ENCODE data around the gene IFNAR1. TPM values are rescaled to one million over a fixed set of nuclear protein-coding genes. Genes with fewer than 3 reads are reported as not detected.

IFNAR1 gene
- total RNA-seq, 4 donors from 2014 or later = 10.3 to 30.7 (median 28.9) TPM

DNA sequence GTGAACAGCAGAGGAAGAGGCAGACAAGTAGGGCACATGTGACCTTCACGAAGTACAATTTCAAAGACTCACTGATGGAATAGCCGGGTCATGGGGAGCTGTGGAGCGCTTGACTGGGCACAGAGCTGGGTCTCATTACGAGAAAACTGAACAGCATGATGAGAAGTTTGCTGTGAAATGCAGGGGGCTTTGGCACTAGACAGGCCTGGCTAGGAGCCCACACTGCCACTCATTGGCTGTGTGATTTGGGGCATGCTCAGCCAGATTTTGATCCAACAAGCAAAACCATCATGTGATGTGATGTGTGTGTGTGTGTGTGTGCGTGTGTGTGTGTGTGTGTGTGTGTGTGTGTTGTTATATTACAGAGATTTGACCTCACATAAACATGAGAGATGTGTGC, 73.6 kb downstream of the IFNAR1 start:
- no peak overlapping the region for H3K27ac ChIP-seq
- DNase-seq = no peak
- no peaks in the 10 kb centered on the region for H3K9me3 ChIP-seq
- H3K4me3 ChIP-seq = no peak overlapping the region
- in situ Hi-C loops (cut with MboI; ENCODE audit: low pct_ligation_motif_present in 1 of 4, low pct_unique_long_range_greater_than_20kb in 1 of 4, low sequenced_read_pairs in 3 of 4) (no loop called here), intact Hi-C loops (cut with DNase I; ENCODE audit: low total_unique reads) (no loop called here)
- WGBS, 2 donors (ENCODE audit: low coverage in 1 of 2) = 95 to 100% methylated on average over 1 to 5 of the region's 5 CpGs
- peaks cover 0 to 10% (median 3%) of the 10 kb centered on the region in 4 donors for H3K4me1 ChIP-seq
- H3K36me3 ChIP-seq = no peaks in the 10 kb centered on the region
- no peak for TF ChIP-seq POLR2AphosphoS5 (IDR thresholded peaks at IDR 0.05)
- no peak for TF ChIP-seq POLR2A (IDR thresholded peaks at IDR 0.05)
- no peak for TF ChIP-seq CTCF (IDR thresholded peaks at IDR 0.05)
- no peaks in the 10 kb centered on the region for H3K27me3 ChIP-seq

DNA sequence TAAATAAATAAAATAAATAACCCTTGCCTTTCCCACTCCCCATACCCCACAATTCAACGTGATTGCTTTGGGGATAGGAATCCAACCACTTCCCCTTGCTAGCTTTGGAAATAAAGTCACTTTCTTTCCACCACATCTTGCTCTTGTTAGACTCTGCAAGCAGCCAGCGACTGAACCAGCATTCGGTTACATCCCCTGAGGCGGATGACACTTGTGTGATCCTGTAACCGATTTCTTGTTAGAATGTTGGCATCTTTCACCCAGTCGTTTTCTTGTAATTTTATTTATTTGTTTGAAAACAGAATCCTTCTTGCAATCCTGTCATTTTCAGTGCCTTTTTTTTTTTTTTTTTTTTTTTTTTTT, 76.8 kb downstream of the IFNAR1 start:
- no peaks in the 10 kb centered on the region for H3K9me3 ChIP-seq
- no peak overlapping the region for H3K4me3 ChIP-seq
- 70 to 81% methylated on average over 2 to 6 of the region's 6 CpGs for WGBS, 2 donors (ENCODE audit: low coverage in 1 of 2)
- TF ChIP-seq EP300 (IDR thresholded peaks at IDR 0.05; ENCODE audit: low read depth) (no peak), POLR2AphosphoS5 (IDR thresholded peaks at IDR 0.05) (no peak), CTCF (IDR thresholded peaks at IDR 0.05) (no peak), POLR2A (IDR thresholded peaks at IDR 0.05) (no peak)
- H3K27me3 ChIP-seq = no peaks in the 10 kb centered on the region
- peaks cover 14 to 35% (median 24%) of the 10 kb centered on the region in 4 donors for H3K4me1 ChIP-seq
- in situ Hi-C loops (cut with MboI; ENCODE audit: low pct_ligation_motif_present in 1 of 4, low pct_unique_long_range_greater_than_20kb in 1 of 4, low sequenced_read_pairs in 3 of 4) (no loop called here), intact Hi-C loops (cut with DNase I; ENCODE audit: low total_unique reads) (no loop called here)
- H3K36me3 ChIP-seq = no peaks in the 10 kb centered on the region
- H3K27ac ChIP-seq = peak overlapping the region; percentile 6 to 98 (median 94)
- DNase-seq = no peak

DNA sequence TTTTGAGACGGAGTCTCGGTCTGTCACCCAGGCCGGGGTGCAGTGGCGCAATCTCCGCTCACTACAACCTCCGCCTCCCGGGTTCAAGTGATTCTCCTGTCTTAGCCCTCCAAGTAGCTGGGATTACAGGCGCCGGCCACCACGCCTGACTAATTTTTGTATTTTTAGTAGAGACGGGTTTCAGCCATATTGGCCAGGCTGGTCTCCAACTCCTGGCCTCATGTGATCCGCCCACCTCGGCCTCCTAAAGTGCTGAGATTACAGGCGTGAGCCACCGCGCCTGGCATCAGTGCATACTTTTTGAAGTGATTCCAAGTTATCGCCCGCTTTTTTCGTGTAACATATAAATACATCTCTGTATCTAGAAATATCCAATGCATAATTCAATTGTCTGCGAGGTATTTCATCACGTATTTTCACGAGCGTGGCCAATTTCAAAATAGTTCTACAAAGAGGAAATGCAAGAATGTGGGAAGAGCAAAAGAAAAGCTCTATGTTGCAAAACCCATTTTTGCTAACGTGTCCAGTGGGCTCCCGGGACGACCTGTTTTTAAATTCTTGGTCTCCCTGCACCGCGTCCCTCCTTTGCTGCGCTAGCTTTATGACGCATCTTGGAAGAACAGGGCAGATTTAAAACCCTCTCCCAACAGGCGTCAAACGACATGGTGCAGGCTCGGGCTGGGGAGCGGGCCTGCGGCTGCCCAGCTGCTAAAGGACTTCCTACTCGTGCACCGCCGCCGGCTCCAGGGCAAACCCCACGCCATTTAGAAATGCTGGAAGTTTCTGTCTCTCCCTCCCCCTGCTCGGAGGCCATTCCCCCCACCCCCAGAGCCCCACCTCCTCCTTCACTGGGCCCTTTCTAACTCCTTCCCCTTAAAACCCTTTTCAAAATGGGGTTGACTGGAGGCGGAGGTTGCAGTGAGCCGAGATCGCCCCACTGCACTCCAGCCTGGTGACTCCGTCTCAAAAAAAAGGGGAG, 77.5 kb downstream of the IFNAR1 start:
- Histone ChIP-seq H3K4me1 (peaks cover 14 to 41% (median 24%) of the 10 kb centered on the region in 4 donors), H3K4me3 (peak overlapping the region; percentile 70 to 88 (median 78)), H3K27ac (peak overlapping the region; percentile 94 to 99 (median 96)), H3K36me3 (no peaks in the 10 kb centered on the region), H3K27me3 (no peaks in the 10 kb centered on the region), H3K9me3 (no peaks in the 10 kb centered on the region)
- in situ Hi-C loops (cut with MboI; ENCODE audit: low pct_ligation_motif_present in 1 of 4, low pct_unique_long_range_greater_than_20kb in 1 of 4, low sequenced_read_pairs in 3 of 4) (no loop called here), intact Hi-C loops (cut with DNase I; ENCODE audit: low total_unique reads) (no loop called here)
- peak; percentile 65 for DNase-seq
- TF ChIP-seq EP300 (IDR thresholded peaks at IDR 0.05; ENCODE audit: low read depth) (no peak), POLR2AphosphoS5 (IDR thresholded peaks at IDR 0.05) (peak in 2 of 3 donors; percentile 56 to 63), POLR2A (IDR thresholded peaks at IDR 0.05) (peak; percentile 52), CTCF (IDR thresholded peaks at IDR 0.05) (no peak)
- 49 to 66% methylated on average over 14 to 45 of the region's 45 CpGs for WGBS, 2 donors (ENCODE audit: low coverage in 1 of 2)

DNA sequence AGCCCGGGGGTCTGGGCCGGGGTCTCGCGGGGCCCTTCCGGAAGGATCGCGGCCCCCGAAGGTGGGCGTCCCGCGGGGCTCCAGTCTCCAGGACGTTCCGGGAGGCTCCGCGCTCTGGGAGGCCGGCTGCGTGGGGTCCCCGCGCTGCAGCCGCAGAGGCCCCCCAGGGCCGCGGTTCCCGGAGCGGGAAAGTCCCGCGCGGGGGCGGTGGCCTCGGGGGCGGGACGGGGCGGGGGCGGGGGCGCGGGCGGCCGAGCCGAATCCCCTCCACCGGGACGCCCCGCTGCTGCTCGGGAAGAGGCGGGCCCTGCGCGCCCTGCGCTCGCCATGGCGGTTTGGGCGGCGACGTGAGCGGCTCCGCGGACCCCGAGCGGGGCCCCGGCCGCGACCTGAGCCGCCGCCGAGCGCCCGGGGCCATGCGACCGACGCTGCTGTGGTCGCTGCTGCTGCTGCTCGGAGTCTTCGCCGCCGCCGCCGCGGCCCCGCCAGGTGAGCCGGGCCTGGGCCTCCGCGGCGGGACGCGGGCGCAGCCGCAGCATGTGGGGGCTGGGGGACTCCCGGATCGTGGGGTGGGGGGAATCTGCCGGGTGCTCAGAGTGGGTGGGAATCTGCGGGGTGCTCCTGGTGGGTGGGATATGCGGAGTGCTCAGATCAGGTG, 78.5 kb downstream of the IFNAR1 start, which contains the start of gene IFNGR2:
Gene IFNGR2 (plus strand): TSS at position 286 of the 658 bp plus-strand sequence. CDS start 131 bp downstream, at position 417.
- no peaks in the 10 kb centered on the region for H3K27me3 ChIP-seq
- intact Hi-C loops (cut with DNase I; ENCODE audit: low total_unique reads) = no loop called here
- no peaks in the 10 kb centered on the region for H3K9me3 ChIP-seq
- H3K4me3 ChIP-seq = peak within 1 kb of the TSS; percentile 70 to 88 (median 78)
- TF ChIP-seq POLR2AphosphoS5 (IDR thresholded peaks at IDR 0.05) (peak in 1 of 3 donors; percentile 28), EP300 (IDR thresholded peaks at IDR 0.05; ENCODE audit: low read depth) (no peak)
- in situ Hi-C loops (cut with MboI; ENCODE audit: low pct_ligation_motif_present in 1 of 4, low pct_unique_long_range_greater_than_20kb in 1 of 4, low sequenced_read_pairs in 3 of 4) = no loop called here
- peak; percentile 50 for DNase-seq
- H3K36me3 ChIP-seq = no peaks in the 10 kb centered on the region
- H3K4me1 ChIP-seq = peaks cover 14 to 44% (median 24%) of the 10 kb centered on the region in 4 donors
- peak within 1 kb of the TSS; percentile 94 to 99 (median 96) for H3K27ac ChIP-seq
- 2% methylated on average over 46 of the region's 89 CpGs; no CpG with 5 or more reads in 1 of the 2 donors for WGBS, 2 donors (ENCODE audit: low coverage in 1 of 2)

Data from transverse colon (tissue), 4 donors.